Endothelial cell (in vitro differentiated cells): ENCODE measurements around the gene ZCWPW1. TPM values are rescaled to one million over a fixed set of nuclear protein-coding genes. Genes with fewer than 3 reads are reported as not detected.
A peak's percentile ranks its signal among the peaks of the same experiment; 100 is the strongest.
"Not testable (repeated sequence)": the region's sequence is repeated elsewhere in the genome, so short reads cannot be mapped to it uniquely, and the experiment has no call there.

ENCODE experiments used
- DNase-seq: peaks from one replicate; pipeline ENCODE4 v3.0.0; 2021; ENCODE audit warnings: low spot score
- H3K27ac Mint-ChIP-seq: one replicate; pipeline ENCODE4 v1.8.0; 2021; ENCODE audit warnings: mixed read lengths, inconsistent platforms; ENCODE audit not compliant: unreplicated experiment
- H3K27me3 Mint-ChIP-seq: one replicate; pipeline ENCODE4 v1.8.0; 2021; ENCODE audit warnings: mild to moderate bottlenecking, moderate library complexity, mixed read lengths, inconsistent platforms; ENCODE audit not compliant: unreplicated experiment
- H3K36me3 Mint-ChIP-seq: one replicate; pipeline ENCODE4 v1.8.0; 2021; ENCODE audit warnings: mild to moderate bottlenecking, low read depth, mixed read lengths, inconsistent platforms; ENCODE audit not compliant: unreplicated experiment
- H3K4me1 Mint-ChIP-seq: one replicate; pipeline ENCODE4 v1.8.0; 2021; ENCODE audit warnings: mild to moderate bottlenecking, mixed read lengths, inconsistent platforms; ENCODE audit not compliant: unreplicated experiment
- H3K4me3 Mint-ChIP-seq: one replicate; pipeline ENCODE4 v1.8.0; 2021; ENCODE audit warnings: mild to moderate bottlenecking, mixed read lengths, inconsistent platforms; ENCODE audit not compliant: unreplicated experiment
- H3K9me3 Mint-ChIP-seq: one replicate; pipeline ENCODE4 v1.8.0; 2021; ENCODE audit warnings: mixed read lengths, inconsistent platforms; ENCODE audit not compliant: unreplicated experiment
- total RNA-seq: library from RNA; stranded (reverse); fragmentation: NEBNext Ultra II Directional; extraction: Animal tissue kit (Norgen Biotek cat#: 25700); gene quantifications from one replicate; pipeline ENCODE4 v1.2.1, GENCODE V29; 2021; ENCODE audit not compliant: unreplicated experiment
- TF ChIP-seq, protein P1 (sequence below): fragments of 200-600 bp; sonication (generic); IDR thresholded peaks from one replicate; pipeline ENCODE4 v1.5.0; 2021; ENCODE audit warnings: antibody characterized with exemption; ENCODE audit not compliant: unreplicated experiment

ZCWPW1 gene
- total RNA-seq, 1 donor from 2014 or later, result 2.2 TPM

DNA sequence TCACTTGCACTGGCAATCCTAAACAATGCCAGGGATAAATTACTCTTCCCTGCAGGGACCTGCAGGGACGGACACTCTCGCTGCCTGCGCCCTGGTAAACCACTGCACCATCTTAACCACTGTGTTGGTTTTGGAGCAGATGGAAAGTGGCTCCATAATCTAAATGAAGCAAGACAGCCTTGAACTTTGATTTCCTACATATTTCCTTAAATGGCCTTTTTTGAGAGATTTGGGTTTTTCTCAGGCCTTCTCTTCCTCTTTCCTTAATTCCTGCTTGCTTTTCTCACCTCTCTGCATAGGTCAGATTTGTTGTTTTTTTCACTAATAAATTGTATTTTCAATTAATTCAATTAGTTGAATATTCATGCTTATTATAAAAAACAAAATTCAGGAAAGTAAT is 52.4 kb downstream of the ZCWPW1 start:
- TF ChIP-seq, protein P1, sequence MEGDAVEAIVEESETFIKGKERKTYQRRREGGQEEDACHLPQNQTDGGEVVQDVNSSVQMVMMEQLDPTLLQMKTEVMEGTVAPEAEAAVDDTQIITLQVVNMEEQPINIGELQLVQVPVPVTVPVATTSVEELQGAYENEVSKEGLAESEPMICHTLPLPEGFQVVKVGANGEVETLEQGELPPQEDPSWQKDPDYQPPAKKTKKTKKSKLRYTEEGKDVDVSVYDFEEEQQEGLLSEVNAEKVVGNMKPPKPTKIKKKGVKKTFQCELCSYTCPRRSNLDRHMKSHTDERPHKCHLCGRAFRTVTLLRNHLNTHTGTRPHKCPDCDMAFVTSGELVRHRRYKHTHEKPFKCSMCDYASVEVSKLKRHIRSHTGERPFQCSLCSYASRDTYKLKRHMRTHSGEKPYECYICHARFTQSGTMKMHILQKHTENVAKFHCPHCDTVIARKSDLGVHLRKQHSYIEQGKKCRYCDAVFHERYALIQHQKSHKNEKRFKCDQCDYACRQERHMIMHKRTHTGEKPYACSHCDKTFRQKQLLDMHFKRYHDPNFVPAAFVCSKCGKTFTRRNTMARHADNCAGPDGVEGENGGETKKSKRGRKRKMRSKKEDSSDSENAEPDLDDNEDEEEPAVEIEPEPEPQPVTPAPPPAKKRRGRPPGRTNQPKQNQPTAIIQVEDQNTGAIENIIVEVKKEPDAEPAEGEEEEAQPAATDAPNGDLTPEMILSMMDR, result no peak
- H3K36me3 Mint-ChIP-seq, result no peaks in the 10 kb centered on the region
- H3K4me3 Mint-ChIP-seq, result no peak overlapping the region
- DNase-seq, result no peak
- no peak overlapping the region for H3K27ac Mint-ChIP-seq
- H3K9me3 Mint-ChIP-seq, result no peaks in the 10 kb centered on the region
- peaks cover 18% of the 10 kb centered on the region for H3K4me1 Mint-ChIP-seq
- H3K27me3 Mint-ChIP-seq, result peaks cover 10% of the 10 kb centered on the region

DNA sequence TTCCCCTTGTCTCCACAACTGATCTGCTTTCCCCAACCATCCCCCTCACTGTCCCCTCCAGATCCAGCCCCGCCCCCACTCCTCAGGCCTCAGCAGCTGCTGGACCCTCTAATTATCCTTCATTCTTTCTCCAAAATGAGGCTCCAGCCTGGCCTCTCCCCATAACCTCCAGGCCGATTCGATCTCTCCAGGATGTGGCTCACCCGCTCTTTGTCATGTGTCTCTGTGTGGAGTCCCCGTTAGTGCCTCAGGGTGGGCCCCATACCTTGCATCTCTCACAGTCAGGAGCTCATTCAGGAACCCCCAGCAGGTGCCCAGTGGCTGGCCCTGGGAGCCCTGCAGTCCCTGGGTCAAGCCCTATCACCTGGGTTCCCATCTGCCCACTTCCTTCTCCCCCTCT is 53.9 kb downstream of the ZCWPW1 start:
- no peak overlapping the region for H3K4me3 Mint-ChIP-seq
- peaks cover 12% of the 10 kb centered on the region for H3K4me1 Mint-ChIP-seq
- no peaks in the 10 kb centered on the region for H3K36me3 Mint-ChIP-seq
- no peaks in the 10 kb centered on the region for H3K9me3 Mint-ChIP-seq
- DNase-seq, result no peak
- peaks cover 10% of the 10 kb centered on the region for H3K27me3 Mint-ChIP-seq
- peak overlapping the region; percentile 13 for H3K27ac Mint-ChIP-seq
- TF ChIP-seq, protein P1, result no peak

DNA sequence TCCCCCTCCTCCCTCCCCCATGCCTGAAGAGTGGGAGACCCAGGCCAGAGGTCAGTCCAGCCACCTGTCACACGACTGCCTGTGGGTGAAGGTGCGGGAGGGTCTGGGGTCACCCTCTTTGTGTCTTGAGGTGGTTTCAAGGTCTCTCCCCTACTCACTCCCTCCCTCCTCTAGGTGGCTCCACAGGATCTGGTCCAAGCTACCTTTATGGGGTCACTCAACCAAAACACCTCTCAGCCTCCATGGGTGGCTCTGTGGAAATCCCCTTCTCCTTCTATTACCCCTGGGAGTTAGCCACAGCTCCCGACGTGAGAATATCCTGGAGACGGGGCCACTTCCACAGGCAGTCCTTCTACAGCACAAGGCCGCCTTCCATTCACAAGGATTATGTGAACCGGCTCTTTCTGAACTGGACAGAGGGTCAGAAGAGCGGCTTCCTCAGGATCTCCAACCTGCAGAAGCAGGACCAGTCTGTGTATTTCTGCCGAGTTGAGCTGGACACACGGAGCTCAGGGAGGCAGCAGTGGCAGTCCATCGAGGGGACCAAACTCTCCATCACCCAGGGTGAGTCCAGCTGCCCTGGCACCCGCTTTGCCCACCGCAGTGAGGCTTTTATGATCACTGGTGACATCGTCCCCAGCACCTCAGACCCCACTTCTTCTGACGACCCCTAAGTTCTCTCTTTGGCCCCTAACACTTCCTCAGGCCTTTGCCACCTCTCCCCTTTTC is 54.5 kb downstream of the ZCWPW1 start:
- H3K36me3 Mint-ChIP-seq, DNase-seq, H3K27me3 Mint-ChIP-seq, H3K4me3 Mint-ChIP-seq, H3K9me3 Mint-ChIP-seq: not testable (repeated sequence)
- Mint-ChIP-seq H3K4me1 (peaks cover 12% of the 10 kb centered on the region), H3K27ac (peak overlapping the region; percentile 13)

DNA sequence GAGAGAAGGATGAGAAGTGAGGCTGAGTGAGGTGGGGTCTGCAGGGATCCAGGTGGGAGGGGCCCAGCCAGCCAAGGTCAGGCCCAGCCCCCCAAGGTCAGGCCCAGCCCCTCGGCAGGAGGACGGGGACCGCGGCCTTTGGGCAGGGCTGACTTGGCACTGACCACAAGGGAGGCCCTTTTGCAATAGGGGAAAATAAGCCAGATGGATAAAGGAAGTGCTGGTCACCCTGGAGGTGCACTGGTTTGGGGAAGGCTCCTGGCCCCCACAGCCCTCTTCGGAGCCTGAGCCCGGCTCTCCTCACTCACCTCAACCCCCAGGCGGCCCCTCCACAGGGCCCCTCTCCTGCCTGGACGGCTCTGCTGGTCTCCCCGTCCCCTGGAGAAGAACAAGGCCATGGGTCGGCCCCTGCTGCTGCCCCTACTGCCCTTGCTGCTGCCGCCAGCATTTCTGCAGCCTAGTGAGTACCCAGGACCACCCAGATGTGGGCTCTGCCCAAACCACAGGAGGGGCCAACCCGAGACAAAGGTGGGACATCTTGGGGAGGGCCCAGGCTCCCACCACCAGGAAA is 55.2 kb downstream of the ZCWPW1 start, which contains the start of gene PILRA:
TSS of gene PILRA (plus strand) at position 227 of the 571 bp plus-strand sequence. CDS start at position 397, 170 bp downstream.
- H3K4me3 Mint-ChIP-seq, result no peak within 1 kb of the TSS
- H3K27me3 Mint-ChIP-seq, result peaks cover 11% of the 10 kb centered on the region
- H3K27ac Mint-ChIP-seq, result peak within 1 kb of the TSS; percentile 13
- TF ChIP-seq, protein P1, result no peak
- no peaks in the 10 kb centered on the region for H3K9me3 Mint-ChIP-seq
- H3K36me3 Mint-ChIP-seq, result peaks cover 3% of the 10 kb centered on the region
- peaks cover 12% of the 10 kb centered on the region for H3K4me1 Mint-ChIP-seq
- no peak for DNase-seq

DNA sequence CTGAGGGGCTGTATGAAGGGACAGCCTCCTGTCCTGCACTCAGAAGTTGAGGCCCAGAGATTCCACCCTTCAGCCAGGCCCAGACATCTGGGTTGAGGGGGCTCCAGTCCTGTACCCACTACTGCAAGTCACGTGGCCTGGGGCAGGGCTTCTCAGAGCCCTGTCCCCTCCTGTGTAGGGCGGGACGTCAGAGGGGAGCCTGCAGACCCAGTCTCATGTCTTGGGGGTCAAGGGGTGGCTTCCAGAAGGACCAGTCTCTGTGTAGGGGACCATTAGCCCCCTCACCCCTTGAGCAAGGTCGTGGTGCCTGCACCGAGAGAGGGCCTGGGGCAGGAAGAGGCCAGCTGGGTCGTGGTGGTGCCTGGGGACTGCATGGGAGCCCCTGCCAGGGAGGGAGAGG is 55.8 kb downstream of the ZCWPW1 start:
- H3K4me1 Mint-ChIP-seq, result peaks cover 12% of the 10 kb centered on the region
- no peaks in the 10 kb centered on the region for H3K9me3 Mint-ChIP-seq
- H3K36me3 Mint-ChIP-seq, result peaks cover 3% of the 10 kb centered on the region
- peaks cover 12% of the 10 kb centered on the region for H3K27me3 Mint-ChIP-seq
- H3K27ac Mint-ChIP-seq, result no peak overlapping the region
- TF ChIP-seq, protein P1, result no peak
- no peak overlapping the region for H3K4me3 Mint-ChIP-seq
- no peak for DNase-seq
